ENCODE results near the gene SSR1.
"Not testable (repeated sequence)": the region's sequence is repeated elsewhere in the genome, so short reads cannot be mapped to it uniquely, and the experiment has no call there.

The SSR1 gene

GRCh38 chr6:7317538-7317937 lies 4.5 kb upstream of the SSR1 start:
- no peak for DNase-seq (ENCODE audit: low read depth)

GRCh38 chr6:7316658-7317533 lies 3.9 kb upstream of the SSR1 start:
- DNase-seq (ENCODE audit: low read depth) = no peak

- no peak for DNase-seq (ENCODE audit: low read depth)
Observed at GRCh38 chr6:7315948-7316365, 3.0 kb upstream of the SSR1 start.

GRCh38 chr6:7315087-7315947 lies 2.3 kb upstream of the SSR1 start:
- DNase-seq (ENCODE audit: low read depth) = not testable (repeated sequence)

GRCh38 chr6:7314414-7314813 lies 1.4 kb upstream of the SSR1 start:
- no peak for DNase-seq (ENCODE audit: low read depth)

GRCh38 chr6:7313505-7314165 lies 636 bp upstream of the SSR1 start:
- DNase-seq (ENCODE audit: low read depth) = no peak

GRCh38 chr6:7311917-7312615 lies 933 bp downstream of the SSR1 start:
- DNase-seq (ENCODE audit: low read depth) = peak; percentile 26

GRCh38 chr6:7311176-7311575 lies 1.8 kb downstream of the SSR1 start:
- DNase-seq (ENCODE audit: low read depth) = no peak

- DNase-seq (ENCODE audit: low read depth) = no peak
Observed at GRCh38 chr6:7309050-7309449, 3.9 kb downstream of the SSR1 start.

- DNase-seq (ENCODE audit: low read depth) = no peak
Observed at GRCh38 chr6:7307533-7307932, 5.5 kb downstream of the SSR1 start.

GRCh38 chr6:7304821-7305220 lies 8.2 kb downstream of the SSR1 start:
- DNase-seq (ENCODE audit: low read depth) = no peak

- DNase-seq (ENCODE audit: low read depth) = no peak
Observed at GRCh38 chr6:7301702-7302101, 11.3 kb downstream of the SSR1 start.

GRCh38 chr6:7300926-7301325 lies 12.1 kb downstream of the SSR1 start:
- DNase-seq (ENCODE audit: low read depth) = no peak

- no peak for DNase-seq (ENCODE audit: low read depth)
Observed at GRCh38 chr6:7298113-7298512, 14.9 kb downstream of the SSR1 start.

GRCh38 chr6:7296602-7297001 lies 16.4 kb downstream of the SSR1 start:
- DNase-seq (ENCODE audit: low read depth) = no peak

- no peak for DNase-seq (ENCODE audit: low read depth)
Observed at GRCh38 chr6:7295916-7296315, 17.1 kb downstream of the SSR1 start.

GRCh38 chr6:7292596-7293255 lies 20.3 kb downstream of the SSR1 start:
- DNase-seq (ENCODE audit: low read depth) = no peak

GRCh38 chr6:7290079-7290478 lies 22.9 kb downstream of the SSR1 start:
- DNase-seq (ENCODE audit: low read depth) = no peak

GRCh38 chr6:7285416-7285815 lies 27.6 kb downstream of the SSR1 start:
- DNase-seq (ENCODE audit: low read depth) = no peak

GRCh38 chr6:7283676-7284075 lies 29.3 kb downstream of the SSR1 start:
- no peak for DNase-seq (ENCODE audit: low read depth)

Data from stimulated activated CD8-positive, alpha-beta memory T cell treated with anti-CD3 and anti-CD28 coated beads, Interleukin-4, amount 100 ng/mL, for 24 hours (primary cell).